Panc1 (cell line): ENCODE results near the gene MPPE1.

Experiments used
- TF ChIP-seq, protein P1 (sequence below), 2 experiments: IDR thresholded peaks; 2 replicates each; pipeline ENCODE4 v1.6.1; 2011 to 2012; ENCODE audit warnings: low read depth in 2 of 2, control low read depth in 1 of 2, low read length in 1 of 2, mild to moderate bottlenecking in 1 of 2, moderate library complexity in 1 of 2; ENCODE audit not compliant: insufficient read depth in 1 of 2
- TF ChIP-seq, protein P2 (sequence below): fragments of 450-650 bp; IDR thresholded peaks from 2 replicates; pipeline ENCODE4 v1.5.1; 2017; ENCODE audit warnings: mild to moderate bottlenecking

DNA sequence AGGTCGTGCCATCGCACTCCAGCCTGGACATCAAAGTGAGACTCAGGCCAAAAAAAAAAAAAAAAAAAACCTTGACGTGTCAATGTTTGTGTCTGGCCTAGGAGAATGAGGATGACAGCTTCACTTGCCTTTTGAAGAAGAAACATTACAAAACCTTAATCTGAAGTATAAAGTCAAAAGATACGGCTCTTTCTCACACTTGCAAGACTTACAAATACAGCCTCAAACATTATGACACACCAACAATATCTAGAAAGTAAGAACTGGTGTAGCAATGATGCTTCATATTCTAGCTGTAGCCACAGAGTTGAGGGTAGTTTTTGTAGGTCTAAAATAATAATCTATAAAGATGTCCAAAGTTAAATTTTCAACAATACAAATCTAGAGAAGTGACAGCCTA, 25.5 kb downstream of the MPPE1 start:
- TF ChIP-seq, protein P1, sequence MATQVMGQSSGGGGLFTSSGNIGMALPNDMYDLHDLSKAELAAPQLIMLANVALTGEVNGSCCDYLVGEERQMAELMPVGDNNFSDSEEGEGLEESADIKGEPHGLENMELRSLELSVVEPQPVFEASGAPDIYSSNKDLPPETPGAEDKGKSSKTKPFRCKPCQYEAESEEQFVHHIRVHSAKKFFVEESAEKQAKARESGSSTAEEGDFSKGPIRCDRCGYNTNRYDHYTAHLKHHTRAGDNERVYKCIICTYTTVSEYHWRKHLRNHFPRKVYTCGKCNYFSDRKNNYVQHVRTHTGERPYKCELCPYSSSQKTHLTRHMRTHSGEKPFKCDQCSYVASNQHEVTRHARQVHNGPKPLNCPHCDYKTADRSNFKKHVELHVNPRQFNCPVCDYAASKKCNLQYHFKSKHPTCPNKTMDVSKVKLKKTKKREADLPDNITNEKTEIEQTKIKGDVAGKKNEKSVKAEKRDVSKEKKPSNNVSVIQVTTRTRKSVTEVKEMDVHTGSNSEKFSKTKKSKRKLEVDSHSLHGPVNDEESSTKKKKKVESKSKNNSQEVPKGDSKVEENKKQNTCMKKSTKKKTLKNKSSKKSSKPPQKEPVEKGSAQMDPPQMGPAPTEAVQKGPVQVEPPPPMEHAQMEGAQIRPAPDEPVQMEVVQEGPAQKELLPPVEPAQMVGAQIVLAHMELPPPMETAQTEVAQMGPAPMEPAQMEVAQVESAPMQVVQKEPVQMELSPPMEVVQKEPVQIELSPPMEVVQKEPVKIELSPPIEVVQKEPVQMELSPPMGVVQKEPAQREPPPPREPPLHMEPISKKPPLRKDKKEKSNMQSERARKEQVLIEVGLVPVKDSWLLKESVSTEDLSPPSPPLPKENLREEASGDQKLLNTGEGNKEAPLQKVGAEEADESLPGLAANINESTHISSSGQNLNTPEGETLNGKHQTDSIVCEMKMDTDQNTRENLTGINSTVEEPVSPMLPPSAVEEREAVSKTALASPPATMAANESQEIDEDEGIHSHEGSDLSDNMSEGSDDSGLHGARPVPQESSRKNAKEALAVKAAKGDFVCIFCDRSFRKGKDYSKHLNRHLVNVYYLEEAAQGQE (IDR thresholded peaks at IDR 0.05; ENCODE audit: insufficient read depth in 1 of 2, low read depth in 2 of 2, low read length in 1 of 2) = no peak
- TF ChIP-seq, protein P2, sequence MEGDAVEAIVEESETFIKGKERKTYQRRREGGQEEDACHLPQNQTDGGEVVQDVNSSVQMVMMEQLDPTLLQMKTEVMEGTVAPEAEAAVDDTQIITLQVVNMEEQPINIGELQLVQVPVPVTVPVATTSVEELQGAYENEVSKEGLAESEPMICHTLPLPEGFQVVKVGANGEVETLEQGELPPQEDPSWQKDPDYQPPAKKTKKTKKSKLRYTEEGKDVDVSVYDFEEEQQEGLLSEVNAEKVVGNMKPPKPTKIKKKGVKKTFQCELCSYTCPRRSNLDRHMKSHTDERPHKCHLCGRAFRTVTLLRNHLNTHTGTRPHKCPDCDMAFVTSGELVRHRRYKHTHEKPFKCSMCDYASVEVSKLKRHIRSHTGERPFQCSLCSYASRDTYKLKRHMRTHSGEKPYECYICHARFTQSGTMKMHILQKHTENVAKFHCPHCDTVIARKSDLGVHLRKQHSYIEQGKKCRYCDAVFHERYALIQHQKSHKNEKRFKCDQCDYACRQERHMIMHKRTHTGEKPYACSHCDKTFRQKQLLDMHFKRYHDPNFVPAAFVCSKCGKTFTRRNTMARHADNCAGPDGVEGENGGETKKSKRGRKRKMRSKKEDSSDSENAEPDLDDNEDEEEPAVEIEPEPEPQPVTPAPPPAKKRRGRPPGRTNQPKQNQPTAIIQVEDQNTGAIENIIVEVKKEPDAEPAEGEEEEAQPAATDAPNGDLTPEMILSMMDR = no peak
